Measurements from ENCODE around the gene SIRPB1.

The SIRPB1 gene

DNA sequence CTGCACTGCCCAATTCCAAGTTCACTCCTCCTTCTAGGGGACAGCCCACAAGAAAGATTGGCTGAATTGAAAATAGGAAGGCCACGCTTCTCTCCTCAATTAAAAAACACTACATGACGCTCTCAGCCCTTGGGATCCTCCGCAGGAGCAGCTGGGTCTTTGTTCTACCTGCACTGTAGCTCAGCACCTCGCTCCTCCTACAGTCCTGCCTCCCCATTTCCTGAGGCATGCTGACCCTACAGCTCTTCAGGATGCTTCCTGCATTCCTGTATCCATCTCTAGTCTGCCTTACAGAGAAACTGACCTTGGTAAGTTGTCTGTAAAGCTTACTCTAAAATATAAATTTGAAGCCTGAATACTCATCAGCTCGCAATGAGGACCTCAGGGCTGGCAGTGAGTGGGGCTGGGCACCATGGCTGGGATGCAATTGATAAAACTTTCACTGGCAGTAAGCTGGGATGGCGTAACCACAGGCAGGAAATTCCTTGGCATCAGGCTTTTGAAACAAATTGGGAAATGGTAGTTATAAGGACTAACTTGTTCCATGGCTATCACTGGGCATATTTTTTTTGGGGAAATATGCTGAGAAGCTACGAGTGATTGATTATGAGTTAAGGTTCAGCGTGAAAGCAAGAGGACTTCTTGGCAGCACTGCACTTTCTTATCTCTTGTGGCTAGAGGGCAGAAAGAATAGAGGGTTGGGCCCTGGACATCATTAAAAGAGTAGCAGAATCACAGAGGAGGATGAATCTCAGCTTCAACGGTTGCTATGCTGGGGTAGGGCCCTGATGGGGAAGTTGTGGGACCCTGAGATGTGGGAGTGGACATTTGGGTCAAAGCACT lies 11.7 kb upstream of the SIRPB1 start:
- Histone ChIP-seq H4K20me1 (ENCODE audit: insufficient read depth, low read length) (no peaks in the 10 kb centered on the region), H3F3A (ENCODE audit: insufficient read depth, low read length) (no peaks in the 10 kb centered on the region), H3K27ac (ENCODE audit: low read depth, low read length, poor library complexity, severe bottlenecking) (no peak overlapping the region), H3K9ac (ENCODE audit: low read length) (no peak overlapping the region), H3K9me3 (ENCODE audit: low read length) (no peaks in the 10 kb centered on the region), H3K79me2 (ENCODE audit: insufficient read depth, low read length) (no peaks in the 10 kb centered on the region), H3K36me3 (ENCODE audit: insufficient read depth, low read length) (no peaks in the 10 kb centered on the region), H3K4me1 (ENCODE audit: insufficient read depth, low read length, severe bottlenecking) (no peaks in the 10 kb centered on the region), H3K4me3 (ENCODE audit: low read depth, low read length, poor library complexity, severe bottlenecking) (no peak overlapping the region), H3K9me2 (ENCODE audit: low read depth, low read length) (no peaks in the 10 kb centered on the region), H3K4me2 (ENCODE audit: low read length) (no peak overlapping the region), H3K27me3 (ENCODE audit: insufficient read depth, low read length) (no peaks in the 10 kb centered on the region), H2AFZ (ENCODE audit: low read length) (no peak overlapping the region)
- TF ChIP-seq, protein P1, sequence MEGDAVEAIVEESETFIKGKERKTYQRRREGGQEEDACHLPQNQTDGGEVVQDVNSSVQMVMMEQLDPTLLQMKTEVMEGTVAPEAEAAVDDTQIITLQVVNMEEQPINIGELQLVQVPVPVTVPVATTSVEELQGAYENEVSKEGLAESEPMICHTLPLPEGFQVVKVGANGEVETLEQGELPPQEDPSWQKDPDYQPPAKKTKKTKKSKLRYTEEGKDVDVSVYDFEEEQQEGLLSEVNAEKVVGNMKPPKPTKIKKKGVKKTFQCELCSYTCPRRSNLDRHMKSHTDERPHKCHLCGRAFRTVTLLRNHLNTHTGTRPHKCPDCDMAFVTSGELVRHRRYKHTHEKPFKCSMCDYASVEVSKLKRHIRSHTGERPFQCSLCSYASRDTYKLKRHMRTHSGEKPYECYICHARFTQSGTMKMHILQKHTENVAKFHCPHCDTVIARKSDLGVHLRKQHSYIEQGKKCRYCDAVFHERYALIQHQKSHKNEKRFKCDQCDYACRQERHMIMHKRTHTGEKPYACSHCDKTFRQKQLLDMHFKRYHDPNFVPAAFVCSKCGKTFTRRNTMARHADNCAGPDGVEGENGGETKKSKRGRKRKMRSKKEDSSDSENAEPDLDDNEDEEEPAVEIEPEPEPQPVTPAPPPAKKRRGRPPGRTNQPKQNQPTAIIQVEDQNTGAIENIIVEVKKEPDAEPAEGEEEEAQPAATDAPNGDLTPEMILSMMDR (IDR thresholded peaks at IDR 0.05; ENCODE audit: low read length), result no peak
- TF ChIP-seq EZH2 (IDR thresholded peaks at IDR 0.05; ENCODE audit: borderline replicate concordance, low read length), result no peak

DNA sequence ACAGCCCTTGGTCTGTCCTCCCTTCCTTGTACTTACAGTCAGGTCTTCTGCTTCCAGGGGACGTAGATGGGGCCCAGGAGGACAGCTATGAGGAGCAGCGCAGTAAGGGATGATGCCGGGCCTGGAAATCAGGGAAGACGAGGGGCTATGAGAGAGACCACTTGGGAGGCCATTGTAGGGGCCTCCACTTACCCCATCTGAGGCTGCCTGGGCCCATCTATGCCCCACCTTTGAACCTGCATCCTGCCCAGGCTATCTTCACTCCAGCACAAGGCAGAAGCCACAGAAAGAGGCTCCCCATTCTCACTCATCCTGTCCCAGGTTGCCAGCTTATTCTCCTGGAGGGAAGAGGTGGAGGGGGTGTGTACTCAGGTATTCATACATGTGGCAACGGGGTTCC lies 10.4 kb upstream of the SIRPB1 start:
- Histone ChIP-seq H3K9me2 (ENCODE audit: low read depth, low read length) (no peaks in the 10 kb centered on the region), H3K9ac (ENCODE audit: low read length) (no peak overlapping the region), H3K36me3 (ENCODE audit: insufficient read depth, low read length) (no peaks in the 10 kb centered on the region), H3K27ac (ENCODE audit: low read depth, low read length, poor library complexity, severe bottlenecking) (no peak overlapping the region), H2AFZ (ENCODE audit: low read length) (no peak overlapping the region), H3K4me3 (ENCODE audit: low read depth, low read length, poor library complexity, severe bottlenecking) (no peak overlapping the region), H3K9me3 (ENCODE audit: low read length) (no peaks in the 10 kb centered on the region), H3K4me1 (ENCODE audit: insufficient read depth, low read length, severe bottlenecking) (no peaks in the 10 kb centered on the region), H4K20me1 (ENCODE audit: insufficient read depth, low read length) (no peaks in the 10 kb centered on the region), H3K79me2 (ENCODE audit: insufficient read depth, low read length) (no peaks in the 10 kb centered on the region), H3K4me2 (ENCODE audit: low read length) (no peak overlapping the region), H3K27me3 (ENCODE audit: insufficient read depth, low read length) (no peaks in the 10 kb centered on the region), H3F3A (ENCODE audit: insufficient read depth, low read length) (no peaks in the 10 kb centered on the region)
- TF ChIP-seq, protein P1 (IDR thresholded peaks at IDR 0.05; ENCODE audit: low read length), result no peak
- no peak for TF ChIP-seq EZH2 (IDR thresholded peaks at IDR 0.05; ENCODE audit: borderline replicate concordance, low read length)

DNA sequence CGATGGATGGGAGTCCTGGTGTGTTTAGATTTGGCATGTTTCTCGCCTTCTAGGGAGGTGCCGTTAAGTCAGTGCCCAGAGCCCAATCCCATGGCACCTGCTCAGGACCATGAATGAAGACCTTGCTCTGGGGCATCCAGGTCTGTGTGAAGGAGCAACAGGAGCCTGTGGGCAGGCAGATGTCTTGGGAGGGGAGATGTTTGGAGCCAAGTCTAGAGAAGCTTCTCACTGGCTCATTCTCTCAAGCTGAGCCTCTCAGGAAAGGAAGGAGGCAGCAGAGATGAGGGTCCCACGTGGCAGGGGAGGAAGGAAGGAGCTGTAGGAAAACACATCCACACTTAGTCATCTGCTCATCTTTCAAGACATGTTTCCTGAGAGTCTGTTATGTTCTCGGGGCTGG lies 9.5 kb upstream of the SIRPB1 start:
- Histone ChIP-seq H2AFZ (ENCODE audit: low read length) (no peak overlapping the region), H3K27me3 (ENCODE audit: insufficient read depth, low read length) (no peaks in the 10 kb centered on the region), H3K4me2 (ENCODE audit: low read length) (no peak overlapping the region), H3K79me2 (ENCODE audit: insufficient read depth, low read length) (no peaks in the 10 kb centered on the region), H3K4me3 (ENCODE audit: low read depth, low read length, poor library complexity, severe bottlenecking) (no peak overlapping the region), H3K4me1 (ENCODE audit: insufficient read depth, low read length, severe bottlenecking) (no peaks in the 10 kb centered on the region), H4K20me1 (ENCODE audit: insufficient read depth, low read length) (no peaks in the 10 kb centered on the region), H3K27ac (ENCODE audit: low read depth, low read length, poor library complexity, severe bottlenecking) (no peak overlapping the region), H3K36me3 (ENCODE audit: insufficient read depth, low read length) (no peaks in the 10 kb centered on the region), H3K9me3 (ENCODE audit: low read length) (no peaks in the 10 kb centered on the region), H3F3A (ENCODE audit: insufficient read depth, low read length) (no peaks in the 10 kb centered on the region), H3K9me2 (ENCODE audit: low read depth, low read length) (no peaks in the 10 kb centered on the region), H3K9ac (ENCODE audit: low read length) (no peak overlapping the region)
- TF ChIP-seq EZH2 (IDR thresholded peaks at IDR 0.05; ENCODE audit: borderline replicate concordance, low read length), result no peak

DNA sequence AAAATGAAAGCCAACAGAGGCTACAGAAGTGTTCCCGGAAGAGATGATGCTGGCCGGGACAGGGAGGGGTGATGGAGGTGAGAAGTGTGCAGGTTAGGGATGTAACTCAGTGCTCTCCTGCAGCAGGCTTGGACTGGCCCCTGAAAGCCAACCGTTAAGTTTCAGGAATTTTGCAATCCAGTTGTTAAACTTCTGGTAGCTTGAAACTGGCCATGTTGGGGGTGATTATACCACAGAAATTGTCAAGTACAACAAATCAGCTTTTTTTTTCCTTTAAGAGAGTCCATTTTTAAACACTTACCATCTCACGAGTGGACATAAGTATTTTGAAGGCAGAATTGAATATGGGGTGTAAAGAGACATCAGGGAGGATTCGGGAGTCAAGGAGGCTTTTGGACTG lies 8.8 kb upstream of the SIRPB1 start:
- H3K4me2 ChIP-seq (ENCODE audit: low read length), result no peak overlapping the region

More for the DNA sequence above, 8.8 kb upstream of the SIRPB1 start:
- Histone ChIP-seq H2AFZ (ENCODE audit: low read length) (no peak overlapping the region), H3K9me2 (ENCODE audit: low read depth, low read length) (no peaks in the 10 kb centered on the region), H3K9ac (ENCODE audit: low read length) (no peak overlapping the region), H3F3A (ENCODE audit: insufficient read depth, low read length) (no peaks in the 10 kb centered on the region), H3K36me3 (ENCODE audit: insufficient read depth, low read length) (no peaks in the 10 kb centered on the region), H3K9me3 (ENCODE audit: low read length) (no peaks in the 10 kb centered on the region), H3K4me3 (ENCODE audit: low read depth, low read length, poor library complexity, severe bottlenecking) (no peak overlapping the region), H3K27me3 (ENCODE audit: insufficient read depth, low read length) (no peaks in the 10 kb centered on the region), H4K20me1 (ENCODE audit: insufficient read depth, low read length) (no peaks in the 10 kb centered on the region), H3K79me2 (ENCODE audit: insufficient read depth, low read length) (no peaks in the 10 kb centered on the region), H3K4me1 (ENCODE audit: insufficient read depth, low read length, severe bottlenecking) (no peaks in the 10 kb centered on the region), H3K27ac (ENCODE audit: low read depth, low read length, poor library complexity, severe bottlenecking) (no peak overlapping the region)
- TF ChIP-seq EZH2 (IDR thresholded peaks at IDR 0.05; ENCODE audit: borderline replicate concordance, low read length), result no peak
- TF ChIP-seq, protein P1 (IDR thresholded peaks at IDR 0.05; ENCODE audit: low read length), result no peak
